Tibial nerve (tissue), 4 donors: ENCODE results near the gene UPF3A. TPM values are rescaled to one million over a fixed set of nuclear protein-coding genes. Genes with fewer than 3 reads are reported as not detected.

Experiments used
- DNase-seq, 2 donors: peaks; one replicate each; pipeline ENCODE4 v3.0.0-alpha.2; 2019; ENCODE audit warnings: low spot score in 2 of 2
- H3K27ac ChIP-seq, 4 donors: fragments of 200-600 bp; sonication (generic) in 3 of 4; one replicate each; pipeline ENCODE4 v1.5.1; 2017 to 2019; ENCODE audit warnings: mild to moderate bottlenecking in 1 of 4
- H3K27me3 ChIP-seq, 2 donors: fragments of 200-600 bp; sonication (generic) in 1 of 2; one replicate each; pipeline versions ENCODE4 v1.5.1 to v1.6.0; 2017 to 2019
- H3K36me3 ChIP-seq, 3 donors: fragments of 200-600 bp; sonication (generic); one replicate each; pipeline ENCODE4 v1.5.1; 2018 to 2019
- H3K4me1 ChIP-seq, 4 donors: fragments of 200-600 bp; sonication (generic) in 3 of 4; one replicate each; pipeline ENCODE4 v1.5.1; 2017 to 2019
- H3K4me3 ChIP-seq, 4 donors: fragments of 200-600 bp; sonication (generic) in 3 of 4; one replicate each; pipeline ENCODE4 v1.5.1; 2017 to 2019; ENCODE audit warnings: mild to moderate bottlenecking in 1 of 4, moderate library complexity in 1 of 4
- H3K9me3 ChIP-seq, 4 donors: fragments of 200-600 bp; sonication (generic) in 3 of 4; one replicate each; pipeline ENCODE4 v1.5.1; 2017 to 2019
- EP300 ChIP-seq, 2 donors: sonication (generic); formaldehyde crosslinking; IDR thresholded peaks; one replicate each; pipeline ENCODE4 v1.6.1; 2017; ENCODE audit warnings: antibody characterized with exemption in 2 of 2, mild to moderate bottlenecking in 1 of 2
- POLR2A ChIP-seq, 2 donors: fragments of 450-650 bp; IDR thresholded peaks; one replicate each; pipeline ENCODE4 v1.6.1; 2017; ENCODE audit warnings: antibody characterized with exemption in 2 of 2, mild to moderate bottlenecking in 2 of 2, moderate library complexity in 2 of 2
- WGBS, 2 donors: methylation state at CpG; one replicate each; pipeline ENCODE4 v1.1.5; 2018; 5-methylcytosine and 5-hydroxymethylcytosine counted together
- total RNA-seq, 4 donors: library from RNA; depleted of rRNA; stranded (reverse); fragments of >200 nt; gene quantifications; one replicate each; pipeline ENCODE4 v1.1.0, GENCODE V29; 2016
- TF ChIP-seq, protein P1 (sequence below), 5 experiments: fragments of 200-600 bp in 3 of 5; fragments of 450-650 bp in 2 of 5; sonication (generic) in 3 of 5; IDR thresholded peaks; one replicate each; pipeline ENCODE4 v1.5.1; 2016 to 2019; ENCODE audit warnings: antibody characterized with exemption in 5 of 5, mild to moderate bottlenecking in 3 of 5, moderate library complexity in 2 of 5

UPF3A gene
- total RNA-seq, 4 donors from 2014 or later = 62.7 to 89.2 (median 80.2) TPM

DNA sequence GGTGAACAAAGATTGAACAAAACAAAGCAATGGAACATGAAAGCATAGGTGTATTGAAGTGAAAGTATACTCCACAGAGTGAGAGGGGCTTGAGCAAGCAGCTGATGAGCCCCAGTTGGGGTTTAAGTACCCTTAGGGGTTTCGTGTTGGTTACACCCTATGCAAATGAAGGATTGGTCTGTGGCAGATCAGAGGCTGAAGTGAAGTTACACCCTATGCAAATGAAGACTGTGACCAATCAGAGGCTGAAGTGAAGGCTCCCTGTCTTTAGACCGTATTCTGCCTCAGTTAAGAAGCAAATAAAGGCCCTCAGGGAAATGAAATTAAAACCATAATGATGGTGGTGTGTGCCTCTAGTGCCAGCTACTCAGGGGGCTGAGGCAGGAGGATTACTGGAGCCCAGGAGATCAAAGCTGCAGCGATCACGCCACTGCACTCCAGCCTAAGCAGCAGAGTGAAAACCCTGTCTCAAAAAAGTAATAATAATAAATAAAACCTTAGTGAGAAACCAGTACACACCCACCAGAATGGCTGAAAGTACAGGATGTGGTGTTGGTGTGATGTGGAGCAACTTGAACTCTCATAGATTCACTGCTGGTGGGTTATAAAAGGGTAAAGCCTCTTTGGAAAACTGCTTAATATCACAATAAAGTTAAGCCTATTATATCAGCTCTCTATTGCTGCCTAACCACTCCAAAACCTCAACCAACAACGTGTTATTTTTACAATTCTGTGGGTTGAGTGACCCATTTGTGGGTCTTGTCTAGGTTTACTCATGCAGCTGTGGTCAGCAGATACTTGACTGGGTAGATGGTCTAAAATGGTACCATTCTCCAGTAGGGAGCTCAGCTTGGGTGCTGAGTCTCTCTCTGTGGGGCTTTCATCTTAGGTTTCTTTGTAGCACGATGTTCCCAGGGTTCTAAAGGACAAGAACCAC is 12.8 kb upstream of the UPF3A start:
- Histone ChIP-seq H3K36me3 (peaks cover 1 to 94% (median 5%) of the 10 kb centered on the region in 3 donors), H3K27me3 (no peaks in the 10 kb centered on the region), H3K4me1 (no peaks in the 10 kb centered on the region), H3K27ac (no peak overlapping the region), H3K4me3 (no peak overlapping the region), H3K9me3 (no peaks in the 10 kb centered on the region)
- TF ChIP-seq POLR2A (IDR thresholded peaks at IDR 0.05) (no peak), EP300 (IDR thresholded peaks at IDR 0.05) (no peak)
- no peak for DNase-seq
- WGBS, 2 donors = 90 to 91% methylated on average over 6 of the region's 6 CpGs

DNA sequence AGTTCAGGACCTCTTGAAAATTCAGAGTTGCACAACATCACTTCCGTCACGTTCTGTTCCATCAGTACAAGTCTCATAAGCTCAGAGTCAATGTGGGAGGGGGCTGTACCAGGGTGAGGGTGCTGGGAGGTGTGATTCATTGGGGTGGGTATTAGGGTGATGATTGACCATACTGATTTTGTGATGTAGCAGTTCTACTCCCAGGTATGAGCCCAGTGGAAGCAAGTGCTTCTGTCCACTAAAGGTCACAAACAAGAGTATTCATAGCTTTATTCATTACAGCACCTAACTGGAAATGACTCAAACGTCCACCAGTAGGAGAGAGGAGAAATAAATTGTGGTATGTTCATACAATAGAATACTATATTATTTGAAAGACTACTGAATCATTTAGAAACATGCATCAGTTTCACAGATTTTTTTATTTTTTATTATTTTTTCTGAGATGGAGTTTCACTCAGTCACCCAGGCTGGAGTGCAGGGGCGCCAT is 12.1 kb upstream of the UPF3A start:
- DNase-seq = no peak
- Histone ChIP-seq H3K27ac (no peak overlapping the region), H3K9me3 (no peaks in the 10 kb centered on the region), H3K27me3 (no peaks in the 10 kb centered on the region), H3K4me3 (no peak overlapping the region), H3K36me3 (peaks cover 0 to 94% (median 2%) of the 10 kb centered on the region in 3 donors), H3K4me1 (no peaks in the 10 kb centered on the region)
- TF ChIP-seq POLR2A (IDR thresholded peaks at IDR 0.05) (no peak), EP300 (IDR thresholded peaks at IDR 0.05) (no peak)
- TF ChIP-seq, protein P1, sequence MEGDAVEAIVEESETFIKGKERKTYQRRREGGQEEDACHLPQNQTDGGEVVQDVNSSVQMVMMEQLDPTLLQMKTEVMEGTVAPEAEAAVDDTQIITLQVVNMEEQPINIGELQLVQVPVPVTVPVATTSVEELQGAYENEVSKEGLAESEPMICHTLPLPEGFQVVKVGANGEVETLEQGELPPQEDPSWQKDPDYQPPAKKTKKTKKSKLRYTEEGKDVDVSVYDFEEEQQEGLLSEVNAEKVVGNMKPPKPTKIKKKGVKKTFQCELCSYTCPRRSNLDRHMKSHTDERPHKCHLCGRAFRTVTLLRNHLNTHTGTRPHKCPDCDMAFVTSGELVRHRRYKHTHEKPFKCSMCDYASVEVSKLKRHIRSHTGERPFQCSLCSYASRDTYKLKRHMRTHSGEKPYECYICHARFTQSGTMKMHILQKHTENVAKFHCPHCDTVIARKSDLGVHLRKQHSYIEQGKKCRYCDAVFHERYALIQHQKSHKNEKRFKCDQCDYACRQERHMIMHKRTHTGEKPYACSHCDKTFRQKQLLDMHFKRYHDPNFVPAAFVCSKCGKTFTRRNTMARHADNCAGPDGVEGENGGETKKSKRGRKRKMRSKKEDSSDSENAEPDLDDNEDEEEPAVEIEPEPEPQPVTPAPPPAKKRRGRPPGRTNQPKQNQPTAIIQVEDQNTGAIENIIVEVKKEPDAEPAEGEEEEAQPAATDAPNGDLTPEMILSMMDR (IDR thresholded peaks at IDR 0.05) = no peak
- WGBS, 2 donors = 70 to 74% methylated on average over 4 of the region's 4 CpGs

DNA sequence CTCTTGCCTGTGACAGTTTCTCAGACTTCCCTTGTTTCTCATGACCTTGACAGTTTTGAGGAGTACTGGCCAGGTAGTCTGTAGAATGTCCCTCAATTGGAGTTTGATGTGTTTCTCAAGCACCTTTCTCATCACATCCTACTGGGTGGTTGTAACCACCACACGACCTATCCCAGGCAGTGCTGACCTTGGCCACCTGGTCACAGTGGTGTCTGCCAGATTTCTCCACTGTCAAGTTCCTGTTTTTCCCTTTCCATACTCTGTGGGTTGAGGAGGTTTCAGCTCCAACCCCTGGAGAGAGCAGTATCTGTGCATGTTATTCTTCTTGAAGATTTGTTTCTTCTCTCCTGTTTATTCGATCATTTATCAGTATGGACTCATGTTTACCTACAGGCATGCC is 8.4 kb upstream of the UPF3A start:
- TF ChIP-seq EP300 (IDR thresholded peaks at IDR 0.05) = no peak
- no peak for TF ChIP-seq POLR2A (IDR thresholded peaks at IDR 0.05)
- TF ChIP-seq, protein P1 (IDR thresholded peaks at IDR 0.05) = no peak
- no peaks in the 10 kb centered on the region for H3K27me3 ChIP-seq
- H3K36me3 ChIP-seq = peaks cover 0 to 87% (median 0%) of the 10 kb centered on the region in 3 donors
- H3K4me3 ChIP-seq = no peak overlapping the region
- H3K4me1 ChIP-seq = no peaks in the 10 kb centered on the region
- no peak for DNase-seq
- 70 to 87% methylated on average over 2 of the region's 2 CpGs for WGBS, 2 donors
- no peaks in the 10 kb centered on the region for H3K9me3 ChIP-seq
- H3K27ac ChIP-seq = no peak overlapping the region

DNA sequence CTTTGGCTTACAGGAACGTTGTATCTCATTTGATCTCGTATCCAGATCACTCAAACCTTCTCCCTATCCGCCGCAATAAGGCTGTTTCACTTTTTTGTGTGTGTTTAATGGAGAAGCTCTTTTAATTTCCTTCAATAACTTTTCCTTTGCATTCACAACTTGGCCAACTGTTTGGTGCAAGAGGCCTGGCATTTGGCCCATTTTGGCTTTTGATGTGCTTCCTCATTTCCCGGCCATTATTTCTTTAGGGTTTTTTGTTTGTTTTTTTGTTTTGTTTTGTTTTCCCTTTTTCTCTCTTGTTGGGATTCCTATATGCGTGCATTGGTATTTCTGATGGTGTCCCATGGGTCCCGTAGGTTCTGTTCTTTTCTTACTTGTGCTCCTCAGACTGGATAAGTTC is 6.1 kb upstream of the UPF3A start:
- DNase-seq = peak in 1 of 2 donors; percentile 52
- Histone ChIP-seq H3K4me1 (peaks cover 0 to 6% (median 1%) of the 10 kb centered on the region in 4 donors), H3K27me3 (no peaks in the 10 kb centered on the region), H3K36me3 (peaks cover 0 to 71% (median 0%) of the 10 kb centered on the region in 3 donors), H3K4me3 (no peak overlapping the region), H3K9me3 (no peaks in the 10 kb centered on the region), H3K27ac (no peak overlapping the region)
- WGBS, 2 donors = 79 to 82% methylated on average over 7 of the region's 7 CpGs
- no peak for TF ChIP-seq EP300 (IDR thresholded peaks at IDR 0.05)
- TF ChIP-seq POLR2A (IDR thresholded peaks at IDR 0.05) = no peak
- TF ChIP-seq, protein P1 (IDR thresholded peaks at IDR 0.05) = no peak

DNA sequence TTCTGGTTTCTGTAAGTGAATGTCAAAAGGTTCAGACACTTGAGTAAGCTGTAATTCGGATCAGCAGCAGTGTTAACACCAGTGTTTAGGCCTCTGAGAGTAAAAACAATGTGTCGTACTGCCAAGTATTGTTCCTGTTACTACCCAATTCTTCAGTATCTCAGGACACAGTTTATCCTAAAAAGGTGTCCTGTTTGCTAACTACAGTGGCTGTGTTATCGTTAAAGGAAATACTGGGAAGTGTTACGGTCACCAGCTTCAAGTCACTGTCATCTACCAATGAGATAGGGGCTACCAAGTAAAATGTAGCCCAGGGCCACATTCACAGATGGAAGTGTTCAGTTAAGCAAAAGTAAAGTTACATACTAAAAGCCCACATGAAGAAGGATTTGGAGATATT is 2.3 kb upstream of the UPF3A start:
- Histone ChIP-seq H3K27ac (no peak overlapping the region), H3K36me3 (peaks cover 0 to 40% (median 0%) of the 10 kb centered on the region in 3 donors), H3K4me1 (peaks cover 0 to 30% (median 13%) of the 10 kb centered on the region in 4 donors), H3K4me3 (no peak overlapping the region), H3K9me3 (no peaks in the 10 kb centered on the region), H3K27me3 (no peaks in the 10 kb centered on the region)
- TF ChIP-seq, protein P1 (IDR thresholded peaks at IDR 0.05) = no peak
- TF ChIP-seq EP300 (IDR thresholded peaks at IDR 0.05) (no peak), POLR2A (IDR thresholded peaks at IDR 0.05) (no peak)
- 83 to 86% methylated on average over 4 of the region's 4 CpGs for WGBS, 2 donors
- no peak for DNase-seq
